Measurements from ENCODE around the gene CTH. TPM values are rescaled to one million over a fixed set of nuclear protein-coding genes. Genes with fewer than 3 reads are reported as not detected.

The CTH gene
- total RNA-seq = 9.0 and 15.3 TPM in 2 replicates

DNA sequence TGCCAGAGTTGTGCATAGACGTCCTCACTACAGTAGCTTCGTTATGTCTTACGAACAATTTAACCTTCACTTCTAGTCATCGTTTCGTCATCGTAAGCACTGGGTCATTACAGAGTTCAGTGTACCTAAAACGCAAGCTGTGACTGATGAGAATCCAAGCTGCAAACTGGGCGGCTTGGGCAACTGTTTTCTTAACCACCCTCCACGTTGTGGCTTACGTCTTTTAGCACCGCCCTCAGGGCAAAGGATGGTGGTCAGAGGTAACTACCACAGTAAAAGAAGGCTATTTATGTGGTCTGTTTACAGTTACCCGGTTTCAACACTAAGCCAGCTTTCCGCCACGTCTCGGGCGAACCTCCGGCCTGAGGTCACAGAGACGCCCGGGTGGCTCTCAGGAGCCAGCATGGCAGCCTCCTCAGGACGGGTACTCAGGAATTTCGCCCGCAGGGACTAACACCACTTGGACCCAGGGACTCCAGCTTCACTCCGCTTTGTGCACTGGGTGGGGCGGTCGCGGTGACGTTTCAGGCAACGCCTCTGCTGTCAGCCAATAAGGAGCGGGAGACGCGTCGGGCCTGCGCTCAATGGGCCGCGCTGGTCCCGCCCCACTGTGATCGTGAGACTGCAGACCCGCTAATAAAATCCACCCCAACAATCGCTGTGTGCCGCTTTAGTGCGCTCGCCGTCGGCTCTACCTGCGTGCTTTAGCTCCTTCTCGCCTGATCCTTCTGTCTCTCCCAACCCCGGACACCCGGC, at the start of gene CTH:
TSS of gene CTH (plus strand) at position 665 of the 756 bp plus-strand sequence. CDS start 148 bp downstream, outside the sequence.

Other genes with a start within 250 kb of the CTH start
- 11.1 and 12.1 TPM in 2 replicates for gene LRRC40, start 205.7 kb upstream of the CTH start, total RNA-seq
- 51.9 and 68.4 TPM in 2 replicates for gene SRSF11, start 189.9 kb upstream of the CTH start, total RNA-seq
- gene ANKRD13C, start 56.5 kb upstream of the CTH start, total RNA-seq = 20.4 and 20.8 TPM in 2 replicates

Data from pericardium fibroblast (primary cell).